Hepatocyte (in vitro differentiated cells): ENCODE results near the gene ZBTB21.

Experiments
- EZH2 ChIP-seq: fragments of 200-600 bp; sonication (generic); IDR thresholded peaks from 2 replicates; pipeline ENCODE4 v1.6.1; 2016; ENCODE audit warnings: antibody characterized with exemption, mild to moderate bottlenecking, borderline replicate concordance
- EZH2phosphoT487 ChIP-seq: fragments of 200-600 bp; sonication (generic); IDR thresholded peaks from one replicate; pipeline ENCODE4 v1.6.1; 2018; ENCODE audit warnings: antibody characterized with exemption, mild to moderate bottlenecking, low read depth, moderate library complexity; ENCODE audit not compliant: unreplicated experiment, severe bottlenecking

DNA sequence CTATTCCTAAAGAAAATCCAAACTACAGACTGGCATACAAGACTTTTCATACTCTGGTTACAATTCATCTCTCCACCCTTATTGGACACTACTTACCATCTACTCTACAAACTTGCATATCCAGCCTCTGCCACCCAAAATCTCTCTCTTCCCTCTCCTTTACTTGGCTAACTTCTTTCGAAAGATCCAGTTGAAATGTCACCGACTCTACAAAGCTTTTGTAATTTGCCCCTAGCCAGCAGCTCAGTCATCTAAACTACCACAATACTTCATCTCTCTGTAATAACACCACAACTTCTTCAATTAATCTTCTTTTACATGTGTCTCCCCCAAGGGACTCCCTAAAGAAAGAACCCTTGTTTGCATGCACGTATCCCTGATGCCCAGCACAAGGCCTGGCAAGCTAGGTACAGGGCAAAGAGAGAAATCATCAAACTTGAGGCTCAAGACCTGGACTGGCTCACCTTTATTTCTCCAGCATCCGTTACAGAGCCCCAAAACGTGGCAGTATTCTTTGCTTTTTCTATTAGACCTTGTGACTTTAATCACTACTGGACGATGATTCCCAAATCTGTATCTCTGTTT, 2.7 kb downstream of the ZBTB21 start:
- no peak for TF ChIP-seq EZH2
- no peak for TF ChIP-seq EZH2phosphoT487
